Measurements from ENCODE around the gene CXCR5.

CXCR5 gene

DNA sequence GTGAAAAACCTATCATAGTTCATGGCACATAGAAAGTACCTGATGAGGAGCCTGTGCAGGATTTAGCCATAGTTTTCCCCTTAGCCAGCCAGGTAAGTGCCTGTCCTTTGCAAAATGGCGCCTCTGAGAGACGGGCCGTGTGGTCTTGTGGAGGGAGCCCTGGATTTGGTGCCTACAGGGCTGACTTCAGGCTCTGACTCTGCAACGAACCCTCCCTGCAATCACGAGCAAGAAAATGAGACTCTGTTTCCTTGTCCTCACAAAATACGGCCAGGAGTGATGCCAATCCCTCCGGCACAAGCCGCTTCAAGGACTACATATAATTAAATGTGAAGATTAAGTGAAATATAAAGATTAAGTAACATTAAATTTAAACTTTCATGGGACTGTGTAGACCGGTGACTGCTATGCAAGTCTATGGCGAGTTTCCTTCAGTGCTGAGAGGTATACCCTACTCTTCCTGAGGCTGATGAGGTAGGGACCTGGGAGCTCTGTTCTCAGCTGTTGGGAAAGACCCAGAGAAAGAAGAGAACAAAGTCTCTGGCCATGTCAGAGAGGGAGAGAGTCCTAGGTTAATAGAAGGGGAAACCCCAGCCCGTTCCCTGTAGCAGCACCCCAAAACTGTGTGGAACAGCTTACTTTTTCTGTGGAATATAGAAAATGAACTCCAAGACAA lies 6.1 kb upstream of the CXCR5 start:
- H3K4me3 ChIP-seq (ENCODE audit: low read length): no peak overlapping the region
- TF ChIP-seq, protein P1, sequence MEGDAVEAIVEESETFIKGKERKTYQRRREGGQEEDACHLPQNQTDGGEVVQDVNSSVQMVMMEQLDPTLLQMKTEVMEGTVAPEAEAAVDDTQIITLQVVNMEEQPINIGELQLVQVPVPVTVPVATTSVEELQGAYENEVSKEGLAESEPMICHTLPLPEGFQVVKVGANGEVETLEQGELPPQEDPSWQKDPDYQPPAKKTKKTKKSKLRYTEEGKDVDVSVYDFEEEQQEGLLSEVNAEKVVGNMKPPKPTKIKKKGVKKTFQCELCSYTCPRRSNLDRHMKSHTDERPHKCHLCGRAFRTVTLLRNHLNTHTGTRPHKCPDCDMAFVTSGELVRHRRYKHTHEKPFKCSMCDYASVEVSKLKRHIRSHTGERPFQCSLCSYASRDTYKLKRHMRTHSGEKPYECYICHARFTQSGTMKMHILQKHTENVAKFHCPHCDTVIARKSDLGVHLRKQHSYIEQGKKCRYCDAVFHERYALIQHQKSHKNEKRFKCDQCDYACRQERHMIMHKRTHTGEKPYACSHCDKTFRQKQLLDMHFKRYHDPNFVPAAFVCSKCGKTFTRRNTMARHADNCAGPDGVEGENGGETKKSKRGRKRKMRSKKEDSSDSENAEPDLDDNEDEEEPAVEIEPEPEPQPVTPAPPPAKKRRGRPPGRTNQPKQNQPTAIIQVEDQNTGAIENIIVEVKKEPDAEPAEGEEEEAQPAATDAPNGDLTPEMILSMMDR (IDR thresholded peaks at IDR 0.05; ENCODE audit: insufficient read depth, low read depth, low read length, missing control alignments): no peak
- DNase-seq (ENCODE audit: low read depth): no peak

DNA sequence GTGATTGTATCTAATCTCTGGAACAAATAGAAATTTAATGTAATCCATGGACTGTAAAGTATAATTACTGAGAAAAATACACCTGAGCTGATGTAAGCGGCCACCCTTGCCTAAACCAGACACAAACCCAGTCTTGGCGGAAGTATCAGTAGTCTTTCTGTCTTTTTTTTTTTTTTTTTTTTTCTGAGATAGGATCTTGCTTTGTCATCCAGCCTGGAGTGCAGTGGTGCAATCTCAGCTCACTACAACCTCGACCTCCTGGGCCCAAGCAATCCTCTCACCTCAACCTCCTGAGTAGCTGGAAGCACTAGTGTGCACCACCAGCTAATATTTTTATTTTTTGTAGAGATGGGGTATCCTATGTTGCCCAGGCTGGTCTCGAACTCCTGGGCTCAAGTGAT lies 5.5 kb upstream of the CXCR5 start:
- DNase-seq (ENCODE audit: low read depth): no peak
- H3K4me3 ChIP-seq (ENCODE audit: low read length): no peak overlapping the region
- TF ChIP-seq, protein P1 (IDR thresholded peaks at IDR 0.05; ENCODE audit: insufficient read depth, low read depth, low read length, missing control alignments): no peak

DNA sequence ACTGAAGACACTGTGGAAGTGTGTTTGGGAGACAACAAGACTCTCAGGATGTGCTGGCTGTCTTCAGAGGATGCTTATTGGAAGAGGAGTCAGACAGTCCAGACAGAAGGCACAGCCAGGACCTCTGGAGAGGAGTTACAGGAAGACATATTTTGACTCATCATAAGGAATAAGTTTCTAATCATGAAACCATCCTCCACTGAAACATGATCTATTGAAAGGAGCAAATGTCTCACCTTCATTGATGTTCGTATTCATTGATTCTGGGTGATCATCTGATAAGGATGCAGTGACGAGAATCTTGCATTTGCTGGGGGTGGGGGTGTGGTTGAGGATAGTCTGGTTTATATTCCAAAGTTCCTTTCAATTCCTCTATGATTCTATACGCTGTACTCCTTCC lies 2.5 kb upstream of the CXCR5 start:
- DNase-seq (ENCODE audit: low read depth): no peak
- TF ChIP-seq, protein P1 (IDR thresholded peaks at IDR 0.05; ENCODE audit: insufficient read depth, low read depth, low read length, missing control alignments): no peak
- no peak overlapping the region for H3K4me3 ChIP-seq (ENCODE audit: low read length)

DNA sequence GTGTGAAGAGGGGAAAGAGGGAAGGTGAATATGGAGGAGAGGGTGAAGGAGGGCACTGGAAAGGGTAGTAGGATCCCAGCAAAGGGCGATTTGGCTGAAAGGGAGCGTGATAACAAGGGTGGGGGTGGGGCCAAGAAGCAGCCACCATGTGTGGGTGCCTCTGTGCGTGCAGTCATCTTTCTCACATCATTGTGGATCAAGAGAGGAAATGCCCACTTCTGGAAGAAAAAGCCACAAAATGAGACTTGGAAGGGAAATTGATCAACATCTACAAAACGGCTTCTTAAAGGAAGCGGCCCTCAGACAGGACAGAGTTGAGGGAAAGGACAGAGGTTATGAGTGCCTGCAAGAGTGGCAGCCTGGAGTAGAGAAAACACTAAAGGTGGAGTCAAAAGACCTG lies 1.2 kb upstream of the CXCR5 start:
- TF ChIP-seq, protein P1 (IDR thresholded peaks at IDR 0.05; ENCODE audit: insufficient read depth, low read depth, low read length, missing control alignments): no peak
- H3K4me3 ChIP-seq (ENCODE audit: low read length): no peak overlapping the region
- DNase-seq (ENCODE audit: low read depth): no peak

DNA sequence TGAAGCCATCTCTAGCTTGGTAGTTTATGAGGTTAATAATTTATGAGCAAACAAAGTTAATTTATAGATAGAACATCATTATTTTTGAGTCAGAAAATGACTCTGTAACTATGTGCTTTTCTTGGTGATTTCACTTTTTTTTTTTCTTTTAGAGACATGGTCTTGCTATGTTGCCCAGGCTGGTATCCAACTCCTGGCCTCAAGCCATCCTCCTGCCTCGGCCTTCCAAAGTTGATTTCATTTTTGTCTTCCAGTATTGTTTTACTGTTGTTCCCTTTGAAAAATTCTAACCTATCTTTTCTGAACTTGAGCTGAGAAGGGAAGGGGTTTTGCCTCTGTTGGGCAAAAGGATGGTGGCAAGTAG lies 706 bp upstream of the CXCR5 start:
- no peak overlapping the region for H3K4me3 ChIP-seq (ENCODE audit: low read length)
- no peak for DNase-seq (ENCODE audit: low read depth)
- TF ChIP-seq, protein P1 (IDR thresholded peaks at IDR 0.05; ENCODE audit: insufficient read depth, low read depth, low read length, missing control alignments): no peak

DNA sequence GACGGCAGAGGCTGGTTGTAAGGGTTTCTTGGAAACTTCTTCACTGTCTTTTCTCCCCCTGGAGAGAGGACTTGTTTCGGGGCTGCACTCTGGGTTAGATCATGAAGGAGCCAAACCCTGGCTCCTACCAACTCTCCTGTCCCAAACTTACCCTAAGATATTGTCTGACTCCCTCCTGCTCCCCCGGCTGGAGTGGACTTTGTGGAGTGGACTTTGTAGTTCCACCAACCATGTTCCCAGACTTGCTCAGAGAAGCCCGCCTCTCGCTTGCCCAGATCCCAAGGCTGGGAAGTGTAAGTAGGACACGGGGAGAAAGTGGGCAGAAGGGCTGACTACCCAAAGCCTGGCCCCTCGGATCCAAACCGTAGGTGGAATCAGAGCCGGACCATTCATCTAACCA lies 1.2 kb downstream of the CXCR5 start:
- TF ChIP-seq, protein P1 (IDR thresholded peaks at IDR 0.05; ENCODE audit: insufficient read depth, low read depth, low read length, missing control alignments): no peak
- H3K4me3 ChIP-seq (ENCODE audit: low read length): no peak overlapping the region
- no peak for DNase-seq (ENCODE audit: low read depth)

DNA sequence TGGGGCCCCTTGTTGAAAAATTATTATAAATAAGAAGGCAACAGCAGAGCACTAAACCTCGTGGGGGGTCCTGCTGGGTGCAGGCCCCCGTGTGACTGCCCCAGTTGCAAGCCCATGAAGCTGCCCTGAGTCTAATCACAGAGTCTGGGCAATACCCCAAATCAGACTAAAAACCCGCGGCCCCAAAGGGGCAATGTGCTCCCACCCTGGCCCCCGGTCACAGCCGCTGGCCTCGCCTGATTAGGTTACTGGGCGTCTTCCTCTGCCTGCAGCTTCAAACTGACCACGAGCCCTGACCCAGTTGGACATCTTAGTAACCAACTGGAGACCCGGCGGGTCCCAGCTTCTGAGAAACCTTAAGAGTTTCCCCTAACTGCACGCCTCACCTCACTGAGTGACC lies 1.6 kb downstream of the CXCR5 start:
- TF ChIP-seq, protein P1 (IDR thresholded peaks at IDR 0.05; ENCODE audit: insufficient read depth, low read depth, low read length, missing control alignments): no peak
- DNase-seq (ENCODE audit: low read depth): no peak
- no peak overlapping the region for H3K4me3 ChIP-seq (ENCODE audit: low read length)

All from epithelial cell of esophagus (primary cell).